IMR-90 (cell line): ENCODE results near the gene TMEM214. TPM values are rescaled to one million over a fixed set of nuclear protein-coding genes. Genes with fewer than 3 reads are reported as not detected.

Experiments
- ATAC-seq: fragments of 200-7000 bp; cut with Tn5 transposase; 2 replicates; pipeline ENCODE4 v1.9.1; 2020; ENCODE audit warnings: low read depth, mild to moderate bottlenecking, moderate library complexity
- BruUV-seq: library from RNA; stranded (reverse); fragments of 400-500 nt; replicated peaks from 2 replicates; lab custom pipeline; 2021; lab: Mats Ljungman, UMichigan
- CTCF ChIA-PET: fragments of 300-600 bp; formaldehyde crosslinking; extraction: SDS; loops from one replicate; lab custom pipeline; 2021; ENCODE audit warnings: antibody characterized with exemption; lab: Yijun Ruan, JAX
- POLR2A ChIA-PET: fragments of 300-600 bp; sonication (Branson Sonifier 250); formaldehyde crosslinking; loops from one replicate; lab custom pipeline; 2022; ENCODE audit warnings: antibody characterized with exemption; ENCODE audit not compliant: unreplicated experiment; lab: Charles Lee
- DNase-seq: peaks from one replicate; pipeline ENCODE4 v3.0.0; 2013
- H2AFZ ChIP-seq: replicated peaks from 2 replicates; pipeline ENCODE3; 2013; ENCODE audit warnings: low read length, mild to moderate bottlenecking; ENCODE audit not compliant: poor library complexity
- H2AK5ac ChIP-seq: 2 replicates; pipeline ENCODE4 v1.6.1; 2013; ENCODE audit warnings: low read depth, low read length, inconsistent platforms
- H2AK9ac ChIP-seq: replicated peaks from 2 replicates; pipeline ENCODE3; 2013; ENCODE audit warnings: mild to moderate bottlenecking, low read depth, low read length, moderate library complexity; ENCODE audit not compliant: poor library complexity
- H2BK120ac ChIP-seq: 2 replicates; pipeline ENCODE4 v1.6.1; 2013; ENCODE audit warnings: low read depth, low read length, inconsistent platforms
- H2BK15ac ChIP-seq: 3 replicates; pipeline ENCODE4 v1.6.1; 2013; ENCODE audit warnings: low read depth, low read length, inconsistent platforms
- H2BK20ac ChIP-seq: 2 replicates; pipeline ENCODE4 v1.6.1; 2013; ENCODE audit warnings: low read depth, mild to moderate bottlenecking, inconsistent platforms, low read length, moderate library complexity
- H2BK5ac ChIP-seq: 2 replicates; pipeline ENCODE4 v1.6.1; 2013; ENCODE audit warnings: mild to moderate bottlenecking, low read depth, low read length, inconsistent platforms; ENCODE audit not compliant: poor library complexity, severe bottlenecking
- H3K14ac ChIP-seq: replicated peaks from 2 replicates; pipeline ENCODE4 v1.6.1; 2013; ENCODE audit warnings: low read depth, low read length, inconsistent platforms
- H3K18ac ChIP-seq: 2 replicates; pipeline ENCODE4 v1.6.1; 2013; ENCODE audit warnings: low read depth, low read length, control low read depth
- H3K23ac ChIP-seq: 2 replicates; pipeline ENCODE4 v1.6.1; 2013; ENCODE audit warnings: low read depth, low read length, inconsistent platforms
- H3K27ac ChIP-seq: 2 replicates; pipeline ENCODE4 v1.5.1; 2013; ENCODE audit warnings: mild to moderate bottlenecking, control low read depth, low read length; ENCODE audit not compliant: insufficient read depth
- H3K27me3 ChIP-seq: 2 replicates; pipeline ENCODE4 v1.6.1; 2013; ENCODE audit warnings: low read length; ENCODE audit not compliant: control insufficient read depth, insufficient read depth
- H3K36me3 ChIP-seq: 2 replicates; pipeline ENCODE4 v1.6.1; 2013; ENCODE audit warnings: low read length, mixed read lengths; ENCODE audit not compliant: control insufficient read depth, insufficient read depth
- H3K4ac ChIP-seq: 2 replicates; pipeline ENCODE4 v1.6.1; 2013; ENCODE audit warnings: low read depth, low read length, inconsistent platforms
- H3K4me1 ChIP-seq: 2 replicates; pipeline ENCODE4 v1.6.1; 2013; ENCODE audit warnings: low read length, mixed read lengths; ENCODE audit not compliant: control insufficient read depth, insufficient read depth
- H3K4me2 ChIP-seq: 2 replicates; pipeline ENCODE4 v1.6.1; 2013; ENCODE audit warnings: low read depth, mild to moderate bottlenecking, control low read depth, low read length, moderate library complexity
- H3K4me3 ChIP-seq: 2 replicates; pipeline ENCODE4 v1.5.1; 2013; ENCODE audit warnings: low read depth, mild to moderate bottlenecking, control low read depth, low read length, moderate library complexity; ENCODE audit not compliant: insufficient read depth
- H3K56ac ChIP-seq: 2 replicates; pipeline ENCODE4 v1.6.1; 2013; ENCODE audit warnings: low read length, inconsistent platforms; ENCODE audit not compliant: insufficient read depth; ENCODE audit errors: extremely low read depth
- H3K79me1 ChIP-seq, 2 experiments: 2 replicates each; pipeline ENCODE4 v1.6.1; 2013; ENCODE audit warnings: low read length in 2 of 2, inconsistent platforms in 1 of 2, low read depth in 1 of 2
- H3K9ac ChIP-seq: 2 replicates; pipeline ENCODE4 v1.6.1; 2013; ENCODE audit warnings: low read depth, low read length, control low read depth
- H3K9me1 ChIP-seq: 2 replicates; pipeline ENCODE4 v1.6.1; 2013; ENCODE audit warnings: low read length, inconsistent platforms; ENCODE audit not compliant: insufficient read depth
- H3K9me3 ChIP-seq: 2 replicates; pipeline ENCODE4 v1.6.1; 2013; ENCODE audit warnings: low read length; ENCODE audit not compliant: control insufficient read depth, insufficient read depth
- H4K20me1 ChIP-seq: 2 replicates; pipeline ENCODE4 v1.6.1; 2013; ENCODE audit warnings: low read length, inconsistent platforms; ENCODE audit not compliant: insufficient read depth
- H4K5ac ChIP-seq: 2 replicates; pipeline ENCODE4 v1.6.1; 2013; ENCODE audit warnings: mild to moderate bottlenecking, low read depth, low read length, control low read depth
- H4K8ac ChIP-seq, 2 experiments: 2 replicates each; pipeline ENCODE4 v1.6.1; 2013; ENCODE audit warnings: low read depth in 2 of 2, low read length in 2 of 2, control low read depth in 1 of 2, inconsistent platforms in 1 of 2
- H4K91ac ChIP-seq: 2 replicates; pipeline ENCODE4 v1.6.1; 2013; ENCODE audit warnings: low read depth, low read length, inconsistent platforms; ENCODE audit not compliant: insufficient read depth
- MAFK ChIP-seq: IDR thresholded peaks from 2 replicates; pipeline ENCODE4 v1.6.1; 2012; ENCODE audit warnings: low read depth, low read length, improper control_type of control experiment
- POLR2A ChIP-seq: IDR thresholded peaks from 2 replicates; pipeline ENCODE4 v1.6.1; 2012; ENCODE audit warnings: mild to moderate bottlenecking, low read depth, low read length
- RFX5 ChIP-seq: IDR thresholded peaks from 2 replicates; pipeline ENCODE4 v1.8.0; 2012; ENCODE audit warnings: low read depth, mild to moderate bottlenecking, low read length, moderate library complexity
- WGBS, 2 experiments: methylation state at CpG; one replicate each; pipeline versions ENCODE4 v1.1.5 to v1.1.7; 2013; ENCODE audit warnings: missing lambda C conversion rate in 2 of 2; ENCODE audit not compliant: insufficient read length in 1 of 2; ENCODE audit errors: extremely low coverage in 2 of 2; 5-methylcytosine and 5-hydroxymethylcytosine counted together
- dilution Hi-C: fragments of 300-500 bp; cut with HindIII; formaldehyde crosslinking; loops from one replicate; pipeline ENCODE4 v1.14.3; 2018; ENCODE audit warnings: low sequenced_read_pairs; ENCODE audit not compliant: unreplicated experiment
- in situ Hi-C: fragments of 300-500 bp; cut with MboI; formaldehyde crosslinking; loops from 3 replicates; pipeline ENCODE4 v1.14.3; 2019; ENCODE audit warnings: low sequenced_read_pairs, inconsistent platforms, mixed read lengths
- intact Hi-C: fragments of 100-400 bp; cut with micrococcal nuclease; formaldehyde crosslinking; loops from 2 replicates; pipeline ENCODE4 v1.10.0; 2022
- polyA plus RNA-seq, 3 experiments: library from polyadenylated mRNA; depleted of rRNA; stranded (reverse); fragments of >200 nt; gene quantifications; 2 replicates each; pipeline ENCODE4 v1.2.3, GENCODE V29; 2012; ENCODE audit warnings: low replicate concordance in 1 of 3
- total RNA-seq: library from RNA; depleted of rRNA; stranded (reverse); fragments of >200 nt; gene quantifications from 2 replicates; pipeline ENCODE4 v1.2.3, GENCODE V29; 2012

TMEM214 gene
- total and polyA plus RNA-seq, 2 of the 4 experiments (the other 2 are of a cell fraction) = 32.1 to 121 TPM

GRCh38 chr2:27042985-27043634, 10.3 kb downstream of the TMEM214 start:
- Histone ChIP-seq H3K4me1 (peaks cover 4% of the 10 kb centered on the region; the same call in 1 of the 2 replicates), H4K20me1 (peaks cover 18% of the 10 kb centered on the region), H2BK20ac (no peak overlapping the region), H3K56ac (no peak overlapping the region), H4K91ac (no peak overlapping the region), H3K4me3 (no peak overlapping the region), H2BK120ac (no peak overlapping the region), H2AK5ac (no peak overlapping the region), H3K4ac (no peak overlapping the region), H3K18ac (no peak overlapping the region), H3K36me3 (peaks cover 41% of the 10 kb centered on the region), H2BK15ac (no peak overlapping the region), H4K8ac (no peak overlapping the region; a peak in 1 of 4 replicates), H3K27ac (peak overlapping the region; percentile 27; the same call in 1 of the 2 replicates), H3K9me3 (no peaks in the 10 kb centered on the region), H3K23ac (no peak overlapping the region), H2AK9ac (no peak overlapping the region), H3K14ac (0 out of 2 replicates have a peak overlapping the region, but pooled peaks have one; percentile 17), H3K4me2 (no peak overlapping the region), H3K79me1 (peaks cover 0 to 21% of the 10 kb centered on the region in 2 experiments; a peak in 3 of 4 replicates), H2BK5ac (no peak overlapping the region), H3K9ac (no peak overlapping the region), H4K5ac (no peak overlapping the region), H3K9me1 (peaks cover 9% of the 10 kb centered on the region), H3K27me3 (no peaks in the 10 kb centered on the region), H2AFZ (no peak overlapping the region)
- no peak; the same call in 1 of the 2 replicates for TF ChIP-seq RFX5
- TF ChIP-seq MAFK = no peak
- TF ChIP-seq POLR2A = no peak
- dilution Hi-C loops (no loop called here), intact Hi-C loops (no loop called here), in situ Hi-C loops (no loop called here)
- 83% methylated on average over 1 of the region's 7 CpGs; no CpG with 5 or more reads in 1 of the 2 experiments for WGBS, 2 experiments
- ChIA-PET POLR2A (interaction anchor here (1.3 kb wide), 1 partner anchor 11 kb away, joined by 4 read pairs; the partner anchor contains the start of gene TMEM214), CTCF (no interaction called here)
- no TSS peak for BruUV-seq
- ATAC-seq (peak; percentile 58), DNase-seq (peak; percentile 78)
